Left renal pelvis (tissue), 4 donors: ENCODE measurements around the gene VAV3. TPM values are rescaled to one million over a fixed set of nuclear protein-coding genes. Genes with fewer than 3 reads are reported as not detected.
A peak's percentile ranks its signal among the peaks of the same experiment; 100 is the strongest.
"Not testable (repeated sequence)": the region's sequence is repeated elsewhere in the genome, so short reads cannot be mapped to it uniquely, and the experiment has no call there.

Experiments used
- DNase-seq, 4 donors: peaks; one replicate each; pipeline ENCODE4 v3.0.0-alpha.2; 2013; ENCODE audit warnings: low read depth in 4 of 4, low spot score in 3 of 4
- polyA plus RNA-seq, 4 donors: library from polyadenylated mRNA; unstranded; fragments of 120-200 nt; gene quantifications; one replicate each; pipeline ENCODE4 v1.2.1, GENCODE V29; 2013; ENCODE audit not compliant: insufficient read length in 4 of 4

VAV3 gene
- polyA plus RNA-seq, 4 donors = 4.7 to 142 (median 123) TPM

DNA sequence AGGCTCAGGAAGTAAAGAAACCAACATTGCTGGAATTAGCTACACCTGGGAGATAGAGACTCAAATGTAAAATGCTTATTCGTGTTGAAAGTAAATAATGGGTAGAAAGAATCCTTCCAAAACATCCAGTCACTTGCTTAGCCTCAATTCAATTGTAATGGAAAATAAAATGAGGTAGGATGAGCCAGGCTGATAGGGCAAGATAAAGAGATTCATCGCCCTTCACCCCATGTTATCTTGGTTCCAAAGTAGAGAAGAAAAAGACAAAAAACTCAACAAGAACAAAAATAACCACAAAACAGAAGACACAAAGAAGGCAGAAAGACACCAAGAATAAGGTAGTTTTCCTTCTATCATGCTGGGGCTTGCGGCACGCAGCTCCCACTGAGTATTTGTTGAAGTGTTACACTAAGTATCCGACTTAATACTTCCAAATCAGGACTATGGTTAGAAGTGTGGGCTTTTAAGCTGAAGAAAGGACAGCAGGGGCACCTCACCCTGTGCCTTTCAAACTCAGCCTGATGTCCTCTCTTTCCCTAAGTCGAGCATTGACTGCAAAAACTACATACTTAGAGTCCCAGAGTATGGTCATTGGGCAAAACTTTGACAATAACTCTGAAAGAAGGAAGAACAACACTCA is 202.1 kb downstream of the VAV3 start:
- DNase-seq = no peak

- DNase-seq = no peak
Observed at GRCh38 chr1:107760065-107760464, 204.9 kb downstream of the VAV3 start.

DNA sequence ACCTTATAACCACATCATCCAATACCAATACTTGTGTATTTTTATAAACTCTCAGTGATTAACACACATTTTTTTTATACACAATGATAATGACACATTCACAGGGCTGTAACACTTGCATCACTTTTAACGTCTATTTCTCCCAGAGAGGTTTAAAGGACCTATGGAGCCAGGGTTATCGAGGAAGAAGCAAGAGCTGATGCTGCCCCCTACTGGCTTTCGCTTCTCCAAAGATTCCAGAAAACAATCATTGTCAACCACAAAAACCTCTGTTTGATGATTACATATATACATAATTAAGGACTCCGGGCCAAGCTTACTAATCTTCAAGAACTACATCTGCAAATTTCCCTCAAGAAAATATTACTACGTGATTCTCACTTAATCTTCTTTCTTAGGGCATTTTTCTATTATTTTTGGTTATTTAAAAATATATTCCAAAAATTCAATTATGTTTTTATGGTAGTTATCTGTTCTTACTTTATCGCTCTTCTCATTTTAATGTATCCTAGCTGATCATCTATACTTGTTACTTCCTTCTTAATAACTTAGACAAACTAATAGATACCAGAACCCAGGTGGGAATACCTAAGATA is 214.5 kb downstream of the VAV3 start:
- peak in 3 of 4 donors; percentile 33 to 39 (median 36) for DNase-seq

DNA sequence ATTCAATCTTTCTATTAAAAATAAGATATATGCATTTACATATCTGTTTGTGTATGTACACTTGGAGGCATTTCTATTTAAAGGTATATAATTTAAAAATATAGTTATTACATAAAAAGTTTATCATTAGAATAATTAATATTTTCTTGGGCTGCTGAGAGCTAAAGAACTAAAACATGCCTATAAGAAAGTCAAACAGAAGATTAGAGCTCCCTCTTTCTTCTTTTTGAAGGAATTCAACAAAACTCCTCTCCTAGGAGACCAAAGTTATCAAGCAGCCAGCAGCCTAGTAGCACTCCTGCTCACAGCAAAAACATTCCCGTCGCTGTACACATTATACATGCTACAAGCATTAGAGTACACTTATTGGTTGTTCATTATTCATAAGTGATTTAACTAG is 216.4 kb downstream of the VAV3 start:
- DNase-seq = no peak

- DNase-seq = no peak
Observed at GRCh38 chr1:107741242-107741641, 223.7 kb downstream of the VAV3 start.

DNA sequence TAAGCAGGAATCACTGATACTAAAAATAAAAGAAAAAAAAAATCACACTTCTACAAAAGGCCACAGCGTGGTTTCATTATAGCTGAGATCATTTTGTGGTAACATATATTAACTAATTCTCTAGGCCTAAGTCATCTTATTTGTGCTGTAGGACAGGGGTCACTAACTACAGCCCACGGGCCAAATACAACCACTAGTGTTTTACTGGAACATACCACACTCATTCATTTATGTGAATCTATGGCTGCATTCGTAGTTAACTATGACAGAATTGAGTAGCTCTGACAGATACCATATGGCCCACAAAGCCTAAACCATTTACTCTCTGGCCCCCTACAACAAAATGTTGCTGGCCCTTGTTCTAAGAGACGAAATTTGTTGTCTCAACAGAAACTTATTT is 224.4 kb downstream of the VAV3 start:
- no peak for DNase-seq

- DNase-seq = no peak
Observed at GRCh38 chr1:107739651-107740050, 225.3 kb downstream of the VAV3 start.

DNA sequence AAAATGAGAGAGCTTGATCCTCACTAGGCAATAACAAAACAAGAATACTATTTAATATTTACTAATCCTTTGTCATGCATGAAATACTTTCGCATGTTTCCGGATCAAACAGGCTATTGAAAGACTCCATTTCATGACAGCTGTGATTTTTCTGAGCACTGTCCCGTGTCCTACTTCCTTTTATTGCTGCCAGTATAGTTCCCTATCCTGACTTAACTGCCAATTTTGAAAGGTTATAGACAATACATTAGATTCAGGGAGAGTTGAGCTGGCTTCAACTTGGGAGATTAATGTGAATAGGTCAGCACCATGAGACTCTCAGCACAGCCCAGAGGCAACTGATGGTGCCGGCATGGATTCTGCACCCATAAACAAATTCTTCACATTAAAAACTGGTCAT is 225.8 kb downstream of the VAV3 start:
- DNase-seq = no peak

- DNase-seq = not testable (repeated sequence)
Observed at GRCh38 chr1:107733401-107733800, 231.6 kb downstream of the VAV3 start.

- no peak for DNase-seq
Observed at GRCh38 chr1:107727866-107728265, 237.1 kb downstream of the VAV3 start.

- DNase-seq = no peak
Observed at GRCh38 chr1:107726860-107727259, 238.1 kb downstream of the VAV3 start.

DNA sequence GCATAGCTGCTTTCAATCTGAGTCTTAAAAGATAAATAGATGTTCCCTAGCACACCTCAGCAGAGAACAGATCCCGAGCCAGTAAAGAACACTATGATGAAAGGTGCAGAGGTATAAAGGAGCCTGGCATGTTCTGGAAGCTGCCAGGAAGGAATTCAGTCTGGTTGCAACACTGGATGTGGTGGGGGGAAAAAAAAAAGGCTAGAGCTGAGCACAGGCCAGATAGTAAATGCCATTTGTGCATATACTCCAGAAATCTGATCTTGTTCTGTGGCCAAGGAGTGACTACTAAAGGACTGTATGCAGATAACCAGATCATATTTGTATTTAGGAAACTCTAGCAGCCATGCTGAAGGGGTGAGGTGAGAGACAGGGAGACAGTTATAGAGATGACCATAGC is 240.3 kb downstream of the VAV3 start:
- DNase-seq = no peak

DNA sequence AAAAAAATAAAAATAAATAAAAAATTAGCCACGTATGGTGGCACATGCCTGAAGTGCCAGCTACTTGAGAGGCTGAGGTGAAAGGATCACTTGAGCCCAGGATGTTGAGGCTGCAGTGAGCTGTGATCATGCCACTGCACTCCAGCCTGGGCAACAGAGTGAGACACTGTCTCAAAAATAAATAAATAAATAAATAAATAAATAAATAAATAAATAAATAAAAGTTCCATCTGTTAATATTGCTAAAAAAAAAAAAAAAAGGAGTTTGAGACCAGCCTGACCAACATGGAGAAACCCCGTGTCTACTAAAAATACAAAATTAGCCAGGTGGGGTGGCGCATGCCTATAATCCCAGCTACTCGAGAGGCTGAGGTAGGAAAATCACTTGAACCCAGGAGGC is 244.8 kb downstream of the VAV3 start:
- not testable (repeated sequence) for DNase-seq

DNA sequence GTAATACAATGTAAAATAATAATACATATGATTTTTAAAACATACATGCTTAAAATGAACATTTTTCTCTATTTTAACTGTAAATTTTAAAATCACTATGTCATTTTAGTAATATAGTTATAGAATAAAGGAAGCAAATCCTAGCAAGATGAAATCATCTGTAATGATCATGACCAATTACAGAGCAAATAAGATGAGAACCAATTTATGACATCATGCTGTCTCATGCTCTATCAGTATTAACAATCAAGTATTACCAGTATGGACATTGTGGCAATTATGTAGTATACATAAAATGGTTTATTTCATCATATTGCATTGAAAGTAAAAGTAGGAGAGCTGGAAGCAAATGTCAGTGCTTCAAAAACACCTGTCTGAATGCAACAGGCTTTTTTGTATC is 255.0 kb downstream of the VAV3 start:
- DNase-seq = no peak

DNA sequence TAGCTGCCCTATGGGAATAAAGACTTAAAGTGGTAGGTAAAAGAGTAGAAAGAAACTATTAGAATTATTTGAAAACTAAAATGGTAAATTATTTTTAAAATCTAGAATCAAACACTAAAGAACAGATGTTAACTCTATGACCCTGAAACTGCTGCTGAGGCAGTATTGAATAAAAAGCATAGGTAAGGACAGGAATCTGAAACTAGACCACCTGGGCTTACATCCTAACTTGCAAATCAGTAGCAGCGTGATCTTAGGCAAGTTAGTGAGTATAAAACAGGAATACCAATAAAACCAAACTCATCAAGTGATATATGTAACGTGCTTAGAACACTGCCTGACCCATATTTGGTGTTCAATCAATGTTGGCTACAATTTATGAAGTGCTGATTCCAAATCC is 257.9 kb downstream of the VAV3 start:
- no peak for DNase-seq

DNA sequence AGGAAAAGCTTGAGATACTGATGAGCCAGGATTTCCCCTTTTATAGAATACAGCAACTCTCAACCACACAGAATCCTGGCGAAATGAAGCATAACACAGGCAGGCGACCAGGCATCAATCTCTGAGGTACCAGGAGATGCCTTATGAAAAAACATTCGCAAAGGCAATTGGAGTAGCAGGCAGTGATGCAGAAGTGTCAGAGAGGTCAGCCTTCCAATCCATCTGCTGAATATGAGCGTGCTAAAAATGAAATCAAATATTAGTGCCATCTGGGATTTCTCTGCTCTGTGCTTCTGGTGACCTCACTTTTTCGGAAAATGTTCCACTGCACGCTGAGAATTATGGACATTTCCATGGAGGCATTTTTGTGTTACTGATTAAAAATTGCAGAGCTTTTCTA is 258.8 kb downstream of the VAV3 start:
- DNase-seq = no peak

DNA sequence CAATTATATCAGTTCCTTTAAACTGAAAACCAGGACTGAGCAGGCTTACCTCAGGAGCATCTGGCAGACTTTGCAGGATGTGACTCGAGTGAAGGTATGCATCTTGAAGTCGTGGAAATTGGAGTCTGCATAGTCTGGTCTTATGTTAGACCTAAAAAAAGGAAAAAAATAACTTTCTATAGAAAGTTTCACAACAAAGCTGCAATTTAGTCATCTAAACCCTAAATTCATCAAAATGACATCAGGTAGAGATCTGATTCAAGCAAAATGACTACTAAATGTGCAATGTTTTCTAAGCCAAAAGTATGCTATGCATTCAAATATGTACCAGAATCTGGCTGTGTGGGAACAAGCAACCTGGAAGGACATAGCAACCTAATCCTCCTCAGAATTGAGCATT is 260.1 kb downstream of the VAV3 start:
- no peak for DNase-seq

DNA sequence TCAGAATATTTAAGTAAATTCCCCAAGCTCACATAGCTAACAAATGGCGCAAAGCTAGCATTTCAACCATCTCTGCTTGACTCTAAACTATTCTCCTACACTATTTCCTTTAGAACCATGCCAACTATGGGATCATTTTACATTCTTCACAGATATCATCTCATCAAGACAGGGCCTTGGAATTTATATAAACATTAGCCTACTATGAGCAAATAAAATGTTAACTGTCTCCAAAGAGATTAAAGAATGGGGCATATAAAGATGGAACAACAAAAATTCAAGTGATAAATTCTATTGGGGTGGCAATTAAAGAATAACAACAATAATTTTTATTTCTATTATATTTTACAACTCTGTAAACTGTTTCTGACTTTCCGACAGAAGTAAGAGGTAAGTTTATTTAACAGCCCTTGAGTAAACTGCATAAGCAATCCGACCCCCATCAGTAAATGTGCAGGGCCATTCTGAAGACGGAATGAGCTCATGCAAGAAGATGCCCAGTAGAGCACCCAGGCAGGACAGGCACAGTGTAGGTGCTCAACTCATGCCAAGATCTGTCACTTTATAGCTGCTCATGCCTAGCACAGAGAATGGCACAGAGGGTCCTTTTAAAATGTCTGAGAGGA is 261.9 kb downstream of the VAV3 start:
- DNase-seq = no peak

DNA sequence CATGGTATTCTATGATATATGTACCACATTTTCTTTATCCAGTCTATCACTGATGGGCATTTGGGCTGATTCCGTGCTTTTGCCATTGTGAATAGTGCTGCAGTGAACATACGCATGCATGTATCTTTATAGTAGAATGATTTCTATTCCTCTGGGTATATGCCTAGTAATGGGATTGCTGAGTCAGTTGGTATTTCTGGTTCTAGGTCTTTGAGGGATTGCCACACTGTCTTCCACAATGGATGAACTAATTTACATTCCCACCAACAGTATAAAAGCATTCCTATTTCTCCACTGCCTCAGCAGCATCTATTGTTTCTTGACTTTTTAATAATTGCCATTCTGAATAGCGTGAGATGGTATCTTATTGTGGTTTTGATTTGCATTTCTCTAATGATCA is 264.3 kb downstream of the VAV3 start:
- not testable (repeated sequence) for DNase-seq

DNA sequence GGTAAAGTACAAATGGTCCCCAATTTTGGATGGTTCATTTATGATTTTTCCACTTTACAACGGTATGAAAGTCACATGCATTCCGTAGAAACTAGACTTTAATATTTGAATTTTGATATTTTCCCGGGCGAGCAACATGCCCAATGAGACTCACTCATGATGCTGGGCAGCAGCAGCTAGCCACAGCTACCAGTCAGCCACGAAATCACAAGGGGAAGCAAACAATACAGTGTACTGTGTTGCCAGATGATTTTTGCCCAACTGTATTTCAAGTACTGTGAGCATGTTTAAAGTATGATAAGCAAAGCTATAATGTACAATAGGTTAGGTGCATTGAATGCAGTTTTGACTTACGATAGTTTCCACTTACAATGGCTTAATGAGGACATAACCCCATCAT is 266.8 kb downstream of the VAV3 start:
- DNase-seq = no peak

DNA sequence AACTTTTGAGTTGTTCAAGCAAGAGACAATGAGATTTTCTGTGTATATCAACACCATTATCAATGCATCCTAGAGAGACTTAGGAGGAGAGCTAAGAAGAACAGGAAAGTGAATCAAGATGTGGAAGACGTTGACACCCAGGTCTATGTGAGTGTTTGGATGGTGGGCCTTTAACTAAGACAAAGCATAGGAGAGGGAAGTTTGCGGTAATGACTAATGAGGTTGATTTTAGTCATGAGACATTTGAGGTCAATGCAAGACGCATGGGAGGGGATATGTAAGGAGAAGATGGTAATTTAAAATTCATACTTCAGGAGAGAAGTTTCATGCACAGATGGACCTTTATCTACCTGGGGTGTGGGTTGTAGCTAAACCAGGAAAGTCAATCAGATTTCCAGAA is 269.6 kb downstream of the VAV3 start:
- no peak for DNase-seq

DNA sequence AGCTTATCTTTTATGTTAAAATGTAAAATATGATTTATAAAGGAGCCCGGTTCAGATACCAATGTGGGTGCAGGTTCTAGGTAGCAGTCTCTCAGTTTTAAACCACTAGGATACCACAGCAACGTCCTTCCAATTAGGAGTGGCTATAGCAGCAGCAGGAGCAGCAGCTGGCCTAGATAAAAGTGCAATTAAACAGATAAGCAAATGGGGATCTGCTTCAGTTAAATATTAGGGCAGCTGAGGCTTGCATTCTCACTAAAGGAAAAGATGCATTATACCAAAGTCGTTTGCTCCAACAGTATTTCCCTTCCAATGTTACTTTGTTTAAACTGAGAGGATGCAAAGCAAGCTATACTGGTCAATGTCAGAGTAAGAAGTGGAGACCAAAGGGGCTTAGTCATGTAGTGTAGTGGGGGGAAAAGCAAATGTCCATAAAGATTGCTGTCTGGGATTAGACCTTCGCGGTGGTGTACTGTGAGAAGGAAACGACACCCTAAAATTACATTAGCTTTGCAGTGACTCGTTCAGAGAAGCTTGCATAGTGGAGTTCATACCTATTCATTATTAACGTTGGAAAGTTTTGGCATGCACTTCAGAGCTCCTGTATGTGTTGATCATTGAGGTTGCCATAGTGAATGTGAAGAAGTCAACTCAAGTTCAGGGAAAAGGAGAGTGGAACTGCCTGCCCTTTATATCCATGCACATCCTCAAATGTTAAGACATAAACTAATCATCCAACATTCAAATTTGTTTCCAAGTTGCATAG is 272.2 kb downstream of the VAV3 start:
- DNase-seq = no peak
